ENCODE measurements around the gene PDE8A. TPM values are rescaled to one million over a fixed set of nuclear protein-coding genes. Genes with fewer than 3 reads are reported as not detected.

PDE8A gene
- total and polyA plus RNA-seq, 4 donors, result 11.2 to 47.5 (median 16.6) TPM

DNA sequence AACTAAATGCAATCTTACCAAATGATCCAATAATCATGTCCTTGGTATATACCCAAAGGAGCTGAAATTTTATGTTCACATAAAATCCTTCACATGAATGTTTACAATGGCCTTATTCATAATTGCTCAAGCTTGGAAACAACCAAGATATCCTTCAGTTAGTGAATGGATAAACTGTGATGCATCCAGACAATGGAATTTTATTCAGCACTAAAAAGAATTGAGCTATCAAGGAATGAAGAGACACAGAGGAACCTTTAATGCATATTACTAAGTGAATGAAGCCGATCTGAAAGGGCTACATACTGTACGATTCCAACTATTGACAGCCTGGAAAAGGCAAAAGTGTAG is 168.4 kb downstream of the PDE8A start:
- no peak overlapping the region for H3K27ac ChIP-seq (ENCODE audit: low read depth in 1 of 2, low read length in 2 of 2)
- H3K9me3 ChIP-seq (ENCODE audit: control insufficient read depth in 4 of 4, low read length in 3 of 4), result no peaks in the 10 kb centered on the region
- TF ChIP-seq MAX (IDR thresholded peaks at IDR 0.05), result no peak
- 83% methylated on average over 2 of the region's 2 CpGs for WGBS
- no peak for DNase-seq (ENCODE audit: low spot score)
- no peak overlapping the region for H3K9ac ChIP-seq (ENCODE audit: low read depth in 1 of 2, low read length in 2 of 2)
- no peaks in the 10 kb centered on the region for H3K36me3 ChIP-seq (ENCODE audit: control insufficient read depth in 4 of 4, insufficient read depth in 3 of 4, low read depth in 1 of 4, low read length in 3 of 4)
- H3K4me3 ChIP-seq (ENCODE audit: low read depth in 1 of 3, low read length in 3 of 3), result no peak overlapping the region
- H3K27me3 ChIP-seq (ENCODE audit: control insufficient read depth in 4 of 4, insufficient read depth in 4 of 4, low read length in 3 of 4), result no peaks in the 10 kb centered on the region
- H3K4me1 ChIP-seq (ENCODE audit: control insufficient read depth in 4 of 4, insufficient read depth in 4 of 4, low read length in 3 of 4), result peaks cover 0 to 4% (median under 1%) of the 10 kb centered on the region in 4 donors

GRCh38 chr15:85151145-85151544 is 169.5 kb downstream of the PDE8A start:
- WGBS, result 91% methylated on average over 7 of the region's 7 CpGs
- DNase-seq (ENCODE audit: low spot score), result no peak
- no peaks in the 10 kb centered on the region for H3K36me3 ChIP-seq (ENCODE audit: control insufficient read depth in 4 of 4, insufficient read depth in 3 of 4, low read depth in 1 of 4, low read length in 3 of 4)
- H3K27ac ChIP-seq (ENCODE audit: low read depth in 1 of 2, low read length in 2 of 2), result no peak overlapping the region
- TF ChIP-seq GABPA (IDR thresholded peaks at IDR 0.05 in 1 of 2, conservative IDR thresholded peaks at IDR 0.05 in 1 of 2) (no peak), RAD21 (IDR thresholded peaks at IDR 0.05) (no peak), NR2F2 (IDR thresholded peaks at IDR 0.05) (no peak), FOXA2 (IDR thresholded peaks at IDR 0.05) (no peak), MAX (IDR thresholded peaks at IDR 0.05) (no peak), YY1 (IDR thresholded peaks at IDR 0.05) (no peak), RXRA (IDR thresholded peaks at IDR 0.05) (no peak), CTCF (IDR thresholded peaks at IDR 0.05; ENCODE audit: low read depth, low read length, missing input control) (no peak), EGR1 (IDR thresholded peaks at IDR 0.05; ENCODE audit: low read depth in 2 of 2) (no peak), ATF3 (IDR thresholded peaks at IDR 0.05) (no peak), FOXA1 (IDR thresholded peaks at IDR 0.05) (no peak), JUND (IDR thresholded peaks at IDR 0.05) (no peak), TAF1 (conservative IDR thresholded peaks at IDR 0.05) (no peak)
- TF ChIP-seq, protein P1, sequence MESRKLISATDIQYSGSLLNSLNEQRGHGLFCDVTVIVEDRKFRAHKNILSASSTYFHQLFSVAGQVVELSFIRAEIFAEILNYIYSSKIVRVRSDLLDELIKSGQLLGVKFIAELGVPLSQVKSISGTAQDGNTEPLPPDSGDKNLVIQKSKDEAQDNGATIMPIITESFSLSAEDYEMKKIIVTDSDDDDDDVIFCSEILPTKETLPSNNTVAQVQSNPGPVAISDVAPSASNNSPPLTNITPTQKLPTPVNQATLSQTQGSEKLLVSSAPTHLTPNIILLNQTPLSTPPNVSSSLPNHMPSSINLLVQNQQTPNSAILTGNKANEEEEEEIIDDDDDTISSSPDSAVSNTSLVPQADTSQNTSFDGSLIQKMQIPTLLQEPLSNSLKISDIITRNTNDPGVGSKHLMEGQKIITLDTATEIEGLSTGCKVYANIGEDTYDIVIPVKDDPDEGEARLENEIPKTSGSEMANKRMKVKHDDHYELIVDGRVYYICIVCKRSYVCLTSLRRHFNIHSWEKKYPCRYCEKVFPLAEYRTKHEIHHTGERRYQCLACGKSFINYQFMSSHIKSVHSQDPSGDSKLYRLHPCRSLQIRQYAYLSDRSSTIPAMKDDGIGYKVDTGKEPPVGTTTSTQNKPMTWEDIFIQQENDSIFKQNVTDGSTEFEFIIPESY (IDR thresholded peaks at IDR 0.05), result no peak
- peaks cover 0 to 2% (median 0%) of the 10 kb centered on the region in 4 donors for H3K4me1 ChIP-seq (ENCODE audit: control insufficient read depth in 4 of 4, insufficient read depth in 4 of 4, low read length in 3 of 4)
- H3K9ac ChIP-seq (ENCODE audit: low read depth in 1 of 2, low read length in 2 of 2), result no peak overlapping the region
- no peaks in the 10 kb centered on the region for H3K9me3 ChIP-seq (ENCODE audit: control insufficient read depth in 4 of 4, low read length in 3 of 4)
- no peaks in the 10 kb centered on the region for H3K27me3 ChIP-seq (ENCODE audit: control insufficient read depth in 4 of 4, insufficient read depth in 4 of 4, low read length in 3 of 4)
- no peak overlapping the region for H3K4me3 ChIP-seq (ENCODE audit: low read depth in 1 of 3, low read length in 3 of 3)

GRCh38 chr15:85151861-85152260 is 170.2 kb downstream of the PDE8A start:
- H3K4me3 ChIP-seq (ENCODE audit: low read depth in 1 of 3, low read length in 3 of 3), result no peak overlapping the region
- H3K4me1 ChIP-seq (ENCODE audit: control insufficient read depth in 4 of 4, insufficient read depth in 4 of 4, low read length in 3 of 4), result no peaks in the 10 kb centered on the region
- TF ChIP-seq HNF4G (IDR thresholded peaks at IDR 0.05), result no peak
- no peak for TF ChIP-seq MAX (IDR thresholded peaks at IDR 0.05)
- no peak for TF ChIP-seq GABPA (IDR thresholded peaks at IDR 0.05 in 1 of 2, conservative IDR thresholded peaks at IDR 0.05 in 1 of 2)
- no peak for TF ChIP-seq RAD21 (IDR thresholded peaks at IDR 0.05)
- TF ChIP-seq NR2F2 (IDR thresholded peaks at IDR 0.05), result no peak
- no peak for TF ChIP-seq HNF4A (conservative IDR thresholded peaks at IDR 0.05)
- TF ChIP-seq ATF3 (IDR thresholded peaks at IDR 0.05), result no peak
- TF ChIP-seq RXRA (IDR thresholded peaks at IDR 0.05), result no peak
- TF ChIP-seq EGR1 (IDR thresholded peaks at IDR 0.05; ENCODE audit: low read depth in 2 of 2), result no peak
- no peak for TF ChIP-seq JUND (IDR thresholded peaks at IDR 0.05)
- no peak for TF ChIP-seq FOXA2 (IDR thresholded peaks at IDR 0.05)
- TF ChIP-seq YY1 (IDR thresholded peaks at IDR 0.05), result no peak
- DNase-seq (ENCODE audit: low spot score), result no peak
- no peak overlapping the region for H3K27ac ChIP-seq (ENCODE audit: low read depth in 1 of 2, low read length in 2 of 2)
- H3K36me3 ChIP-seq (ENCODE audit: control insufficient read depth in 4 of 4, insufficient read depth in 3 of 4, low read depth in 1 of 4, low read length in 3 of 4), result no peaks in the 10 kb centered on the region
- 90% methylated on average over 3 of the region's 3 CpGs for WGBS
- H3K27me3 ChIP-seq (ENCODE audit: control insufficient read depth in 4 of 4, insufficient read depth in 4 of 4, low read length in 3 of 4), result no peaks in the 10 kb centered on the region
- no peak overlapping the region for H3K9ac ChIP-seq (ENCODE audit: low read depth in 1 of 2, low read length in 2 of 2)
- no peaks in the 10 kb centered on the region for H3K9me3 ChIP-seq (ENCODE audit: control insufficient read depth in 4 of 4, low read length in 3 of 4)
